Vagina (tissue), 2 donors: Measurements from ENCODE around the gene TBC1D22A.

Experiments
- POLR2A ChIP-seq, 2 donors: fragments of 450-650 bp; IDR thresholded peaks; one replicate each; pipeline ENCODE4 v1.6.1; 2017; ENCODE audit warnings: antibody characterized with exemption in 2 of 2, mild to moderate bottlenecking in 2 of 2, moderate library complexity in 2 of 2
- TF ChIP-seq, protein P1 (sequence below), 3 experiments: fragments of 450-650 bp in 2 of 3; fragments of 200-600 bp in 1 of 3; sonication (generic) in 1 of 3; IDR thresholded peaks; one replicate each; pipeline ENCODE4 v1.5.1; 2017 to 2019; ENCODE audit warnings: antibody characterized with exemption in 3 of 3, mild to moderate bottlenecking in 2 of 3, moderate library complexity in 2 of 3

GRCh38 chr22:46756097-46756496 lies 6.4 kb upstream of the TBC1D22A start:
- no peak for TF ChIP-seq POLR2A (IDR thresholded peaks at IDR 0.05)
- TF ChIP-seq, protein P1, sequence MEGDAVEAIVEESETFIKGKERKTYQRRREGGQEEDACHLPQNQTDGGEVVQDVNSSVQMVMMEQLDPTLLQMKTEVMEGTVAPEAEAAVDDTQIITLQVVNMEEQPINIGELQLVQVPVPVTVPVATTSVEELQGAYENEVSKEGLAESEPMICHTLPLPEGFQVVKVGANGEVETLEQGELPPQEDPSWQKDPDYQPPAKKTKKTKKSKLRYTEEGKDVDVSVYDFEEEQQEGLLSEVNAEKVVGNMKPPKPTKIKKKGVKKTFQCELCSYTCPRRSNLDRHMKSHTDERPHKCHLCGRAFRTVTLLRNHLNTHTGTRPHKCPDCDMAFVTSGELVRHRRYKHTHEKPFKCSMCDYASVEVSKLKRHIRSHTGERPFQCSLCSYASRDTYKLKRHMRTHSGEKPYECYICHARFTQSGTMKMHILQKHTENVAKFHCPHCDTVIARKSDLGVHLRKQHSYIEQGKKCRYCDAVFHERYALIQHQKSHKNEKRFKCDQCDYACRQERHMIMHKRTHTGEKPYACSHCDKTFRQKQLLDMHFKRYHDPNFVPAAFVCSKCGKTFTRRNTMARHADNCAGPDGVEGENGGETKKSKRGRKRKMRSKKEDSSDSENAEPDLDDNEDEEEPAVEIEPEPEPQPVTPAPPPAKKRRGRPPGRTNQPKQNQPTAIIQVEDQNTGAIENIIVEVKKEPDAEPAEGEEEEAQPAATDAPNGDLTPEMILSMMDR (IDR thresholded peaks at IDR 0.05), result no peak
